Activated CD8-positive, alpha-beta memory T cell treated with anti-CD3 and anti-CD28 coated beads for 36 hours (primary cell): ENCODE results near the gene SPPL3. TPM values are rescaled to one million over a fixed set of nuclear protein-coding genes. Genes with fewer than 3 reads are reported as not detected.
"Not testable (repeated sequence)": the region's sequence is repeated elsewhere in the genome, so short reads cannot be mapped to it uniquely, and the experiment has no call there.

ENCODE experiments used
- CTCF ChIA-PET: fragments of 350-600 bp; sonication (Branson Sonifier 250); formaldehyde crosslinking; loops from one replicate; lab custom pipeline; 2021; ENCODE audit warnings: antibody characterized with exemption; lab: Charles Lee
- POLR2A ChIA-PET: fragments of 350-600 bp; sonication (Branson Sonifier 250); formaldehyde crosslinking; loops from one replicate; lab custom pipeline; 2021; ENCODE audit warnings: antibody characterized with exemption; lab: Charles Lee
- total RNA-seq, 2 experiments: library from RNA; stranded (reverse); gene quantifications; one replicate each; pipeline ENCODE4 v1.2.3, GENCODE V29; 2021

SPPL3 gene
- 10 to 100 TPM; 30.6 to 31.0 TPM for total RNA-seq

GRCh38 chr12:120904197-120904773 is at the start of gene SPPL3:
Gene SPPL3 (minus strand): TSS chr12:120904358. CDS start chr12:120903867, 491 bp downstream.
- ChIA-PET POLR2A (interaction anchor here (1.0 kb wide), 1 partner anchor 255 kb away, joined by 3 read pairs; no protein-coding TSS in a partner anchor), CTCF (interaction anchor here (0.6 to 1.5 kb wide), 3 partner anchors 9 to 113 kb away, joined by 3 to 4 read pairs (median 3); no protein-coding TSS in a partner anchor)

DNA sequence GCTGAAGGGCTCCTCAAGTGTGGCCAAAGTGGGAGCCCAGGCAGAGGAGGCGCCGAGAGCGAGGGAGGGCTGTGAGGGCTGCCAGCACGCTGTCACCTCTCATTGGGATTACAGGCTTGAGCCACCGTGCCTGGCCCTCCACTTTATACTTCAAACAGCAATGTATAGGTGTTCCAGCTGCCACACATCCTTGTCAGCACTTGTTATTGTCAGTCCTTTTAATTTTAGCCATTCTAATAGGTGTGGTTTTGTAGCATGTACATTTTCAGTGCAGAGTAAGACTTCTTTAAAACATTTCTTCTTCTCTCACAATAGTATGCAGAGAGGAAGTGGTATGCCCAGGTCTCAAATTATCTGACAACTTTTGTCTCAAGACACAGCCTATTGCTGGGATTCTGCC is 46.6 kb upstream of the SPPL3 start:
- POLR2A ChIA-PET, result no interaction called here
- CTCF ChIA-PET, result no interaction called here

GRCh38 chr12:120950260-120950799 is 46.2 kb upstream of the SPPL3 start:
- POLR2A ChIA-PET, CTCF ChIA-PET: not testable (repeated sequence)

GRCh38 chr12:120945516-120945915 is 41.4 kb upstream of the SPPL3 start:
- CTCF ChIA-PET, result interaction anchor here (0.7 kb wide), 3 partner anchors 14 to 161 kb away, joined by 3 read pairs; no protein-coding TSS in a partner anchor
- POLR2A ChIA-PET, result not testable (repeated sequence)

DNA sequence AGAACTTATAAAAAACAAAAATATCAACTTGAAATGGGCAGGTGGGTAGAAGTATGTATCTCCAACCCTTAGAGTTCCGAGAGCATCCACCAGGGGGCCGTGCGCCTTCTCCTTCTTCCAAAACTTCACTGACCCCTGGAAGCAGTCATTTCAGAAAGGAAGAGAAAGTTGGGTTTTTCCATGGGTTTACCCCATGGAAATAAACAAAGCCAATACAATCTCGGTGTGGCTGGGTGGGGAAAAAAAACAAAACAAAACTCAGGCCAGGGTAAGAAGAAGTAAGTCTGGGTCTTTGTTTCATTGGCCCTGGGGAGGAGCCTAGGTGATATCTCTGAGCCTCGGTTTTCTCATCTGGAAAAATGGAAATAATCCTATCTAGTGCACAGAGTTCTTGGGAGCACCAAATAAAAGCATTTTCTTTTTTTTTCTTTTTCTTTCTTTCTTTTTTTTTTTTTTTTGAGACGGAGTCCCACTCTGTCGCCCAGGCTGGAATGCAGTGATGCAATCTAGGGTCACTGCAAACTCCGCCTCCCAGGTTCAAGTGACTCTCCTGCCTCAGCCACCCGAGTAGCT is 40.6 kb upstream of the SPPL3 start:
- CTCF ChIA-PET, result interaction anchor here (0.7 to 1.5 kb wide), 4 partner anchors 15 to 162 kb away, joined by 3 to 10 read pairs (median 3); no protein-coding TSS in a partner anchor
- POLR2A ChIA-PET, result no interaction called here

- ChIA-PET POLR2A (no interaction called here), CTCF (interaction anchor here (0.6 to 1.5 kb wide), 4 partner anchors 13 to 139 kb away, joined by 3 to 10 read pairs (median 5); no protein-coding TSS in a partner anchor)
Observed at GRCh38 chr12:120943482-120943881, 39.3 kb upstream of the SPPL3 start.

DNA sequence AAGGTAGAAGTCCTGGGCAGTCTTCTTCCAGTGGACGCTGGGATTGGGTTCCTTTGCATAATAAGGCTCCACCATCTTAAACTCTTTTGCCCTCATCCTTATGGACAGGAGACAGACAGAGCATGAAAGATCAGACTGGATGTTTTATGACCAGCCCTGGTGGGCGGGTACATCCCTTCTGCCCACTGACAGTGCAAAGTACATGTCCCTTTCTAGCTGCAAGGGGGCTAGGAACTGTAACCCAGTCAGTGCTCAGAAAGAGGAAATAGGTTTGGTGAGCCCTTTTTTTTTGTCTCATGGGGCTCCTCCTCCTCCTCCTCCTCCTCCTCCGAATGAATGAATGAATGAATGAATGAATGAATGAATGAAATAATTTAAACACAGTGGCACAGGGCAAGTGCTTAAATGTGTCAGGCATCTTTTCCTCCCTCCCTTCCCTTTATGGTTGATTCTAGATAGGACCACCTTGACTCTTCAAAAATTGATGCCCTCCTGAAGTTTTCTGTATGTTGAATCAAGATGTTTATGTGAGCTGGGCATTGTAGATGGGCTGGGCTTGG is 37.8 kb upstream of the SPPL3 start:
- CTCF ChIA-PET, result interaction anchor here (1.0 kb wide), 1 partner anchor 295 kb away, joined by 3 read pairs; no protein-coding TSS in a partner anchor

GRCh38 chr12:120941412-120941811 is 37.3 kb upstream of the SPPL3 start:
- ChIA-PET POLR2A (no interaction called here), CTCF (interaction anchor here (1.0 kb wide), 1 partner anchor 295 kb away, joined by 3 read pairs; no protein-coding TSS in a partner anchor)

More for the DNA sequence above, 37.8 kb upstream of the SPPL3 start:
- POLR2A ChIA-PET, result no interaction called here

DNA sequence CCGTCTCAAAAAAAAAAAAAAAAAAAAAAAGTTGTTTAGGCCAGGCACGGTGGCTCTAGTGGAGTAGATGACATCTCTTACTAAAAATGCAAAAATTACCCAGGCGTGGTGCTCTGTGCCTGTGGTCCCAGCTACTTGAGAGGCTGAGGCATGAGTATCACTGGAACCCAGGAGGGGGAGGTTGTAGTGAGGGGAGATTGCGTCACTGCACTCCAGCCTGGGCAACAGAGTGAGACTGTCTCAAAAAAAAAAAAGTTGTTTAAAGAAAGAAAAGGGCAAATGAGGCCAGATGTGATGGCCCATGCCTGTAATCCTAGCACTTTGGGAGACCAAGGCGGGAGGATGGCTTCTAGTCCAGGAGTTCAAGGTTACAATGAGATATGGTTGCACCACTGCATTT is 36.6 kb upstream of the SPPL3 start:
- CTCF ChIA-PET, result interaction anchor here (0.7 kb wide), 1 partner anchor 13 kb away, joined by 3 read pairs; no protein-coding TSS in a partner anchor
- POLR2A ChIA-PET, result no interaction called here

DNA sequence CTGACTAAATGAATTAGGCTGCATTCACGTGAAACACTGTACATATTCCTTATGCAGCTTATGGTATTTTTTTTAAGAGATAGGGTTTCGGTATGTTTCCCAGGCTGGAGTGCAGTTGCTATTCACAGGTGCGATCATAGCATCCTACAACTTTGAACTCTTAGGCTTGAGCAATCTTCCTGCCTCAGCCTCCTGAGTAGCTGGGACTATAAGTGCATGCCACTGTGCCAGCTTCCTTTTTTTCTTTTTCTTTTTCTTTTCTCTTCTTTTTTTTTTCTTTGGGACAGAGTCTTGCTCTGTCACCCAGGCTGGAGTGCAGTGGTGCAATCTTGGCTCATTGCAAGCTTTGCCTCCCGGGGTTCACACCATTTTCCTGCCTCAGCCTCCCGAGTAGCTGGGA is 35.8 kb upstream of the SPPL3 start:
- ChIA-PET CTCF (interaction anchor here (0.7 to 2.3 kb wide), 2 partner anchors 13 to 32 kb away, joined by 3 to 10 read pairs; no protein-coding TSS in a partner anchor), POLR2A (no interaction called here)

DNA sequence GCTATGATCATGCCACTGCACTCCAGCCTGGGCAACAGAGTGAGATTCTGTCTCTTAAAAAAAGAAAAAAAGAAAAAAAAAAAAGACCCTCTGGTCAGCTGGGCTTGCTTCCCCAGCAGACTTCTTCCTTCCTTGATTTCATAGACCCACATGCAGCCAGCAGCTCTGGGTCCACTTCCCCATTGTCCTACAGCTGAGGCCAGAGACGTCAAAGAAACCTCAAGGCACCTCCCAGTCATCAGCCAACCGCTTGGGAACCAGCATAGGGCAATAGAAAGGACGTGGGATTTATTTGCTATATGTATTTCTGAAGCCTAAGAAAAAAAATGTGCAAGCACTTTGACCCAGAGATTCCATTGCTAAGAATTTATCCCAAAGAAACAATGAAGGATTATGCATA is 35.4 kb upstream of the SPPL3 start:
- ChIA-PET POLR2A (no interaction called here), CTCF (interaction anchor here (0.8 to 2.3 kb wide), 2 partner anchors 32 to 66 kb away, joined by 3 to 10 read pairs; no protein-coding TSS in a partner anchor)

DNA sequence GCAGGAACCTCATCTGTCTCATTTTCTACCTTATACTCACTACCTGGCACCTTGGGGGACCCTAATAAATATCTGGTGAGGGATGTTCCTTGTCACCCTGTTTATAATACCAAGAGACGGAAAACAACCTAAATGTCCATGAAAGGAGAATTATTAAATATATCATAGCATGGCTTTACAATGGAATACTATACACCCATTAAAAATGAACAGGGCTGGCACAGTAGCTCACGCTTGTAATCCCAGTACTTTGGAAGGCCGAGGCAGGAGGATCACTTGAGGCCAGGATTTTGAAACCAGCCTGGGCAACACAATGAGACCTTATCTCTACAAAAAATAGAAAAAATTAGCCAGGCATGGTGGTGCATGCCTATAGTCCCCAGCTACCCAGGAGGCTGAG is 34.3 kb upstream of the SPPL3 start:
- POLR2A ChIA-PET, result no interaction called here
- CTCF ChIA-PET, result interaction anchor here (0.8 to 2.3 kb wide), 2 partner anchors 33 to 34 kb away, joined by 3 to 10 read pairs; partner anchors contain the start of gene SPPL3

GRCh38 chr12:120936197-120936596 is 32.0 kb upstream of the SPPL3 start:
- CTCF ChIA-PET, result interaction anchor here (0.6 to 0.7 kb wide), 3 partner anchors 48 to 1715 kb away, joined by 3 to 4 read pairs (median 3); no protein-coding TSS in a partner anchor
- POLR2A ChIA-PET, result no interaction called here

GRCh38 chr12:120933786-120934185 is 29.6 kb upstream of the SPPL3 start:
- CTCF ChIA-PET, result no interaction called here
- POLR2A ChIA-PET, result no interaction called here

GRCh38 chr12:120932956-120933526 is 28.9 kb upstream of the SPPL3 start:
- ChIA-PET POLR2A (no interaction called here), CTCF (interaction anchor here (0.7 kb wide), 1 partner anchor 123 kb away, joined by 3 read pairs; no protein-coding TSS in a partner anchor)

GRCh38 chr12:120932058-120932457 is 27.9 kb upstream of the SPPL3 start:
- CTCF ChIA-PET, result no interaction called here
- POLR2A ChIA-PET, result no interaction called here

DNA sequence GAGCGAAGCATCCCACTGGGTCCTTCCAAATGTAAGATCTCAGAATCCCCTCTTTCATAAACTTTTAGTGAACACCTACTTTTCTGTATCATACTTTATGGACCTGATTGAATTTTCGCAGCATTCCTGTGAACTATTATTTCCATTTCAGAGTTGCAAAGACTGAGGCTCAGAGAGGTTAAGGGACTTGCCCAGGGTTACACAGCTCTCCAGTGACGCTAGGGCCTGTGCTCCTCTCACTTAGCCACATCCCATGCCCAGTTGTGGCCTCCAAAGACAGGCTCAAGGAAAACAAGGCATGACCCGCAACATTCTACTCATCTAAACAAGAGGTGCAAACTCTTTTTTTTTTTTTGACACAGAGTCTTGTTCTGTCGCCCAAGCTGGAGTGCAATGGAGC is 25.9 kb upstream of the SPPL3 start:
- CTCF ChIA-PET, result no interaction called here
- POLR2A ChIA-PET, result no interaction called here

DNA sequence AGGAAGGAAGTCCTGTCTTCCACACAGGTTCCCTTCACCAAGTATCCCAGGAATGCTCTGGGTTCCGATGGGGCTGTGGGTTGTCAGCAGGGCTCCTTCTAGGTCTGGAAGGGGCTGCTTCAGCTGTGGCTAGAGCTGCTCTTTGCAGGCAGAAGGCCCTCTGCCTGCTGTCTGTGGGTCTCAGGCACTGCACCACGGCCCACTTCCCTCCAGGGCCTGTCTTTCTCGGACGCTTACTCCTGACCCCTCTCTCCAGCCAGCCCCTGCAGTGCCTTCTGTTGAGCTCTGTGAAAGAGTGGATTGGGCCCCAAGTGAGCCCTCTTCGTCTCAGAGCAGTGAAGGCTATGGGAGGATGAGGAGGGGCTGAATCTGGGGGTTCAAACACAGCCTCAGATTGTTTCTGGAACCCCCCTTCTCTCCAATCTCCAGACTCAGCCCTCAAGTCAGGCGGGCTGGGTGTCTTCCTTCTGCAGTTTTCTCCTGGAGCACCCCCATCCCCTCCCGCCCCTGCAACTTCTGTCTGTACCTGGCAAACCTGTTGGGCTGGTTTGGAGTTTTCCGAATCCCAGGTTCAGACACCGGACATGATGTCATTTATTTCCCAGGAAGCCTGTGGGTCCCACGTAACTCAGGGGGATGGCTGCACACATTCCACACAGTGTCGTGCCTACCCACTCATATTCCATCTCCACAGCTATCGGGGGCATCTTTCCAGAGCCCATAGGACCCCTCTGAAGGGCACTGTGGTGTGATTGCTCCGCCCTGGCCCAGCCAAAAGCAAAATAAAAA is 24.9 kb upstream of the SPPL3 start:
- CTCF ChIA-PET, result no interaction called here

More for the DNA sequence above, 24.9 kb upstream of the SPPL3 start:
- POLR2A ChIA-PET, result no interaction called here
